Measurements from ENCODE around the gene HACD2.

Gene HACD2

DNA sequence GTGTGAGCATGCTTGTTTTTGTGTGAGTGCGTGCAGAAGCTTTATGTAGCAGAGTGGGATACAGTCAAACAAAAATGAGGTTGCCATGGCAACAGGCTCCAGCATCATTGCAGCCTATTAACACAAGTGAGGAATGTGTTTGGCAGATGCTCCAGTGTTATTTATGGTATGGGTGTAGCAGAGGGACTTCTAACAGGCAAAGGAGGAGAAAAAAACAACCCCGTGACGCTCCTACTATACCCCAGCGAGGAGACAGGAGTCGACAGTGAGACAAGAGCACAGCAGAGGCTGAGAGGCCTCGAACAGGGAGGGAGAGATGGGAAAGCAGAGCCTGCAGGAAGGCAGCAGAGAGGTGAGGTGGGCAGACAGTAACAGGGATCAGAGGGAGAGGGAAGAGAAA, 140.8 kb downstream of the HACD2 start:
- peak; percentile 54 to 78 for DNase-seq

DNA sequence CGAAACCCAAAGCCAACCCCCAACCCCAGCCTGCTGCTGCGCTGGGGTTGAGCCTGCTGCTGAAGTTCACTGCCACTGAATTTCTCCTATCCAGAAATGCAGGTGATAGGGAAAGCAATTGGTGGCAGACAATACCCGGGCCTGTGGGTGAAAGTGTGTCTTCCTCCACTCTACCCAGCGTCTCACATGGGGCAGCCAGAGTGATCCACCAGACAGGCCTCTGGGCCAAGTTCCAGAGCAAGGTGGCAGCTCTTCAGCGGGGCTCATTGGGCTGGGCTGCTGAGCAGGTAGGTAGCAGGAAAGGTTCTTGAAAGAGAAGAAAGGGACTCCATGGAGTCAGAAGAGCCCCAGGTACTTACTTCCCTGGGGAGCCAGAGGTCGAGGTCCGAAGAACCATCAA, 141.9 kb downstream of the HACD2 start:
- no peak for DNase-seq

DNA sequence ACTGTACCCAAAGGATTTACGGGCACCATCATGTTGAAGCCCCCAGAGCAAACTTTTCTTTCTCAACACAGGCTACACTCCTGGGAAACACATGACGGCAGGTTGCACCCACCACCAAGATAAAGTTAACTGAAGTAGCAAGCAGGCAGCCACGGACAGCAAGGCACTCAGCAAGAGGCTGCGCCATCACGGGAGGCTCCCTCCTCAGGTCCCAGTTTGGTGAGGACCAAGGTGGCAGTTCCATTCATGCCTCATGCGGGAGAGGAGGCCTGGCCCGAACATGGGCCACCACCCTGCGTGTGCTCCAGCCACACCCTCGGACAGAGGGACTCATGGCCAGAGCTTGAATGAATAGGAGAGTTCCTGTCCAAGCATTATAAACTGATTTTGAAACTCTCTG, 142.7 kb downstream of the HACD2 start:
- no peak for DNase-seq
